BJ (cell line): ENCODE results near the gene RFK. TPM values are rescaled to one million over a fixed set of nuclear protein-coding genes. Genes with fewer than 3 reads are reported as not detected.

Experiments
- CTCF ChIA-PET: fragments of 350-600 bp; formaldehyde crosslinking; extraction: SDS; loops from one replicate; lab custom pipeline; 2021; ENCODE audit warnings: antibody characterized with exemption, inconsistent platforms; lab: Yijun Ruan, JAX
- POLR2A ChIA-PET: fragments of 300-600 bp; sonication (Branson Sonifier 250); formaldehyde crosslinking; extraction: SDS; loops from one replicate; lab custom pipeline; 2021; ENCODE audit warnings: antibody characterized with exemption; lab: Charles Lee
- DNase-seq: peaks from one replicate; pipeline ENCODE4 v3.0.0-alpha.2; 2011; ENCODE audit warnings: low read depth
- H3K27me3 ChIP-seq: 2 replicates; pipeline ENCODE4 v1.6.0; 2011; ENCODE audit warnings: low read length; ENCODE audit not compliant: control insufficient read depth, insufficient read depth
- H3K36me3 ChIP-seq: 2 replicates; pipeline ENCODE4 v1.5.1; 2011; ENCODE audit warnings: low read length; ENCODE audit not compliant: control insufficient read depth, insufficient read depth
- H3K4me3 ChIP-seq: 2 replicates; pipeline ENCODE4 v1.5.1; 2011; ENCODE audit warnings: low read depth, mild to moderate bottlenecking, control low read depth, low read length
- CTCF ChIP-seq: IDR thresholded peaks from 2 replicates; pipeline ENCODE4 v1.5.1; 2011; ENCODE audit warnings: low read depth, mild to moderate bottlenecking, control low read depth, inconsistent platforms, low read length, moderate library complexity; ENCODE audit not compliant: insufficient read depth
- polyA plus RNA-seq: library from polyadenylated mRNA; depleted of rRNA; stranded (reverse); fragments of >200 nt; gene quantifications from 2 replicates; pipeline ENCODE4 v1.2.3, GENCODE V29; 2011

Gene RFK
- polyA plus RNA-seq, 1 experiment: 7.5 TPM

- no peaks in the 10 kb centered on the region for H3K27me3 ChIP-seq
- POLR2A ChIA-PET: no interaction called here
- H3K4me3 ChIP-seq: no peak overlapping the region
- H3K36me3 ChIP-seq: no peaks in the 10 kb centered on the region
- CTCF ChIA-PET: interaction anchor here (0.6 kb wide), 1 partner anchor 57 kb away, joined by 4 read pairs; no protein-coding TSS in a partner anchor
- DNase-seq: no peak
- TF ChIP-seq CTCF: no peak
Observed at GRCh38 chr9:76359766-76360165, 34.5 kb downstream of the RFK start.

- ChIA-PET CTCF (interaction anchor here (0.6 kb wide), 1 partner anchor 56 kb away, joined by 4 read pairs; no protein-coding TSS in a partner anchor), POLR2A (no interaction called here)
- Histone ChIP-seq H3K27me3 (no peaks in the 10 kb centered on the region), H3K36me3 (no peaks in the 10 kb centered on the region), H3K4me3 (no peak overlapping the region)
- no peak for DNase-seq
- no peak for TF ChIP-seq CTCF
Observed at GRCh38 chr9:76359365-76359764, 34.9 kb downstream of the RFK start.

DNA sequence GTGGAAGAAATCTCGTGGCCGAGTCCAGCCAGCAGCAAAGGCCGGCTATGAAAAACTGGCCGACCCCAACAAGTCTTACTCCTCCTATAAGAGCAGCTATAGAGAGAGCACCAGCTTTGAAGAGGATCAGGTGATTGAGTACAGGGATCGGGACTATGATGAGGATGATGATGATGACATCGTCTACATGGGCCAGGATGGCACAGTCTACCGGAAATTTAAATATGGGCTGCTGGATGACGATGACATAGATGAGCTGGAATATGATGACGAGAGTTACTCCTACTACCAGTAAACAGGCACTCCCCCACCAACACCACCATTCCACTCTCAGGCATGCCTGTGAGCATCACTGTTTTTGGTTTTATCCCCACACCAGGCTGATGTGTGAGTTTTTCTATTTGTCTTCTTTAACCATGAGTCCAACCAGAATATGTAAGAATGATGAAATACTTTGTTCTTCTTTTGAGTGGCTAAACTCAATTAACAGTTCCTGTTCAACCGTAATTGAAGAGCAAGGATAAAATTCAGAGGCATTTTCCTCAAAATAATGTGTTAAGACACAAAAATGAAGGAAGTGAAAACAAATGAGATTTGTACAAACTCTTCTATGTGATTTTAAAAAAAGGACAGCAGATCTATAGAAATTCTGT lies 35.5 kb downstream of the RFK start:
- CTCF ChIA-PET: no interaction called here
- no peaks in the 10 kb centered on the region for H3K36me3 ChIP-seq

DNA sequence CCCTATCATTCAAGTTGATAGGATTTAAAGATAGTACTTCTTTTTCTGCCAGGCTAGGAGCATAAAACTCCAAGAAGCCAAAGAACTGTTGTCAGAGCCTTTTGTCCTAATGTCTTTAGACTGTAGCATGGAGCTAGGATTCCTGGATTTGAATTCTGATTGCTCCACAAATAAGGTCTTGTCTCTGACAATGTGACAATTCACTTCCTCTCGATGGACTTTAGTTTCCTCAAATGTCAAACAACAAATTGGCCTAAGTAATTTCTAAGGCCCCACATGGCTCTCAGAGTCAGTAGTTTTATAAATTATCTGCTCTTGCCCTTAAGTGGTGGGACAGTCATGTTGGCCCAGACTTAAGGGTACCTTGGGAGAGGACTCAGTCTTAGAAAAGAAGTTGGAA lies 36.7 kb downstream of the RFK start:
- H3K36me3 ChIP-seq: no peaks in the 10 kb centered on the region
- H3K27me3 ChIP-seq: no peaks in the 10 kb centered on the region
- no peak overlapping the region for H3K4me3 ChIP-seq
- DNase-seq: no peak
- no peak for TF ChIP-seq CTCF
- CTCF ChIA-PET: interaction anchor here (0.8 kb wide), 1 partner anchor 12 kb away, joined by 5 read pairs; no protein-coding TSS in a partner anchor
- POLR2A ChIA-PET: interaction anchor here (0.7 kb wide), 1 partner anchor 26 kb away, joined by 3 read pairs; no protein-coding TSS in a partner anchor

More for the DNA sequence above, 35.5 kb downstream of the RFK start:
- TF ChIP-seq CTCF: no peak
- no peak for DNase-seq
- POLR2A ChIA-PET: no interaction called here
- H3K4me3 ChIP-seq: no peak overlapping the region
- no peaks in the 10 kb centered on the region for H3K27me3 ChIP-seq

- Histone ChIP-seq H3K36me3 (no peaks in the 10 kb centered on the region), H3K4me3 (no peak overlapping the region), H3K27me3 (no peaks in the 10 kb centered on the region)
- TF ChIP-seq CTCF: no peak
- CTCF ChIA-PET: no interaction called here
- no peak for DNase-seq
- POLR2A ChIA-PET: no interaction called here
Observed at GRCh38 chr9:76355886-76356285, 38.3 kb downstream of the RFK start.
